ENCODE measurements around the gene RAB3B. TPM values are rescaled to one million over a fixed set of nuclear protein-coding genes. Genes with fewer than 3 reads are reported as not detected.

Gene RAB3B
- total and polyA plus RNA-seq, 9 of the 15 experiments (the other 6 are each of a cell fraction or from before 2014, with no cell fraction given), result 0.07 to 0.47 (median 0.27) TPM

- TF ChIP-seq GMEB1 (CRISPR knock-in tag; IDR thresholded peaks at IDR 0.05), result peak; percentile 55
- no peak for TF ChIP-seq RBM14 (IDR thresholded peaks at IDR 0.05; ENCODE audit: borderline replicate concordance, insufficient read depth, low read depth, low read length)
- no peak for TF ChIP-seq NUFIP1 (IDR thresholded peaks at IDR 0.05; ENCODE audit: partially characterized antibody)
- peak; percentile 91 for TF ChIP-seq PCBP1 (IDR thresholded peaks at IDR 0.05; ENCODE audit: low read depth, low read length, poor library complexity, severe bottlenecking)
- TF ChIP-seq PKNOX1 (IDR thresholded peaks at IDR 0.05), result peak; percentile 84
- TF ChIP-seq CC2D1A (IDR thresholded peaks at IDR 0.05), result peak; percentile 95
- no peak for TF ChIP-seq FOXJ3 (CRISPR knock-in tag; IDR thresholded peaks at IDR 0.05)
- TF ChIP-seq PRDM10 (IDR thresholded peaks at IDR 0.05; ENCODE audit: partially characterized antibody), result peak; percentile 80
- 0 out of 2 replicates have a peak, but pooled peaks have one; percentile 13 for TF ChIP-seq OTX1 (CRISPR knock-in tag; IDR thresholded peaks at IDR 0.05)
- no peak for TF ChIP-seq E4F1 (CRISPR knock-in tag; IDR thresholded peaks at IDR 0.05; ENCODE audit: borderline replicate concordance)
- TF ChIP-seq ZNF174 (CRISPR knock-in tag; IDR thresholded peaks at IDR 0.05), result no peak; the same call in 1 of the 2 replicates
- no peak for TF ChIP-seq RERE (CRISPR knock-in tag; IDR thresholded peaks at IDR 0.05; ENCODE audit: borderline replicate concordance)
Observed at GRCh38 chr1:51878616-51879336, 111.7 kb downstream of the RAB3B start, which contains the start of gene NRDC (continued).
